Keratinocyte (primary cell): ENCODE data around the gene CWH43.
"Not testable (repeated sequence)": the region's sequence is repeated elsewhere in the genome, so short reads cannot be mapped to it uniquely, and the experiment has no call there.

Source experiments
- EZH2 ChIP-seq: IDR thresholded peaks from one replicate; pipeline ENCODE4 v1.6.1; 2012; ENCODE audit warnings: inconsistent platforms, mild to moderate bottlenecking, low read length, moderate library complexity
- TF ChIP-seq, protein P1 (sequence below), 3 experiments: IDR thresholded peaks in 1 of 3; conservative IDR thresholded peaks in 1 of 3; optimal IDR thresholded peaks in 1 of 3; 2 replicates in 2 of 3; 3 replicates in 1 of 3; pipeline versions ENCODE3 to v1.5.1; 2011; ENCODE audit warnings: low read length in 3 of 3, mild to moderate bottlenecking in 3 of 3, moderate library complexity in 2 of 3, control low read depth in 1 of 3, inconsistent platforms in 1 of 3; ENCODE audit not compliant: insufficient read depth in 2 of 3; ENCODE audit errors: extremely low read depth in 1 of 3

DNA sequence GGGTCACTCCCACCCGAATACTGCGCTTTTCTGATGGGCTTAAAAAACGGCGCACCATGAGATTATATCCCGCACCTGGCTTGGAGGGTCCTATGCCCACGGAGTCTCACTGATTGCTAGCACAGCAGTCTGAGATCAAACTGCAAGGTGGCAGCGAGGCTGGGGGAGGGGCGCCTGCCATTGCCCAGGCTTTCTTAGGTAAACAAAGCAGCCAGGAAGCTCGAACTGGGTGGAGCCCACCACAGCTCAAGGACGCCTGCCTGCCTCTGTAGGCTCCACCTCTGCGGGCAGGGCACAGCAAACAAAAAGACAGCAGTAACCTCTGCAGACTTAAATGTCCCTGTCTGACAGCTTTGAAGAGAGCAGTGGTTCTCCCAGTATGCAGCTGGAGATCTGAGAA, 86.1 kb downstream of the CWH43 start:
- TF ChIP-seq, protein P1, sequence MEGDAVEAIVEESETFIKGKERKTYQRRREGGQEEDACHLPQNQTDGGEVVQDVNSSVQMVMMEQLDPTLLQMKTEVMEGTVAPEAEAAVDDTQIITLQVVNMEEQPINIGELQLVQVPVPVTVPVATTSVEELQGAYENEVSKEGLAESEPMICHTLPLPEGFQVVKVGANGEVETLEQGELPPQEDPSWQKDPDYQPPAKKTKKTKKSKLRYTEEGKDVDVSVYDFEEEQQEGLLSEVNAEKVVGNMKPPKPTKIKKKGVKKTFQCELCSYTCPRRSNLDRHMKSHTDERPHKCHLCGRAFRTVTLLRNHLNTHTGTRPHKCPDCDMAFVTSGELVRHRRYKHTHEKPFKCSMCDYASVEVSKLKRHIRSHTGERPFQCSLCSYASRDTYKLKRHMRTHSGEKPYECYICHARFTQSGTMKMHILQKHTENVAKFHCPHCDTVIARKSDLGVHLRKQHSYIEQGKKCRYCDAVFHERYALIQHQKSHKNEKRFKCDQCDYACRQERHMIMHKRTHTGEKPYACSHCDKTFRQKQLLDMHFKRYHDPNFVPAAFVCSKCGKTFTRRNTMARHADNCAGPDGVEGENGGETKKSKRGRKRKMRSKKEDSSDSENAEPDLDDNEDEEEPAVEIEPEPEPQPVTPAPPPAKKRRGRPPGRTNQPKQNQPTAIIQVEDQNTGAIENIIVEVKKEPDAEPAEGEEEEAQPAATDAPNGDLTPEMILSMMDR (optimal IDR thresholded peaks at IDR 0.05 in 1 of 3, IDR thresholded peaks at IDR 0.05 in 1 of 3, conservative IDR thresholded peaks at IDR 0.05 in 1 of 3; ENCODE audit: extremely low read depth in 1 of 3, insufficient read depth in 2 of 3, low read length in 3 of 3): not testable (repeated sequence)
- TF ChIP-seq EZH2: not testable (repeated sequence)
